MM.1S (cell line): Measurements from ENCODE around the gene SSTR4.

ENCODE experiments used
- DNase-seq: peaks from one replicate; pipeline ENCODE4 v3.0.0-alpha.2; 2015
- H2AFZ ChIP-seq: fragments of 300-600 bp; sonication (generic); 2 replicates; pipeline ENCODE4 v1.6.0; 2016; ENCODE audit warnings: antibody characterized with exemption, low read length
- H3F3A ChIP-seq: fragments of 300-600 bp; sonication (generic); 2 replicates; pipeline ENCODE4 v1.6.1; 2016; ENCODE audit warnings: mild to moderate bottlenecking, antibody characterized with exemption, low read length, moderate library complexity, mixed read lengths; ENCODE audit not compliant: insufficient read depth
- H3K27ac ChIP-seq: fragments of 300-600 bp; sonication (generic); 2 replicates; pipeline ENCODE4 v1.5.1; 2016; ENCODE audit warnings: mild to moderate bottlenecking, low read length
- H3K27me3 ChIP-seq: fragments of 300-600 bp; sonication (generic); replicated peaks from 2 replicates; pipeline ENCODE4 v1.6.0; 2016; ENCODE audit warnings: low read length; ENCODE audit not compliant: insufficient read depth
- H3K36me3 ChIP-seq: fragments of 300-600 bp; sonication (generic); replicated peaks from 2 replicates; pipeline ENCODE4 v1.6.1; 2016; ENCODE audit warnings: mild to moderate bottlenecking, low read length, mixed read lengths; ENCODE audit not compliant: insufficient read depth
- H3K4me1 ChIP-seq: fragments of 300-600 bp; sonication (generic); 2 replicates; pipeline ENCODE4 v1.6.1; 2016; ENCODE audit warnings: low read length, mixed read lengths
- H3K4me2 ChIP-seq: fragments of 300-600 bp; sonication (generic); 2 replicates; pipeline ENCODE4 v1.6.0; 2016; ENCODE audit warnings: low read depth, low read length
- H3K4me3 ChIP-seq: fragments of 300-600 bp; sonication (generic); 2 replicates; pipeline ENCODE4 v1.5.1; 2016; ENCODE audit warnings: low read length, mixed read lengths
- H3K79me2 ChIP-seq: fragments of 300-600 bp; sonication (generic); 2 replicates; pipeline ENCODE4 v1.6.1; 2016; ENCODE audit warnings: mixed run types, low read length, mixed read lengths
- H3K9ac ChIP-seq: fragments of 300-600 bp; sonication (generic); 2 replicates; pipeline ENCODE4 v1.6.1; 2016; ENCODE audit warnings: low read length, mixed read lengths
- H3K9me2 ChIP-seq: fragments of 300-600 bp; sonication (generic); replicated peaks from 2 replicates; pipeline ENCODE4 v1.6.1; 2016; ENCODE audit warnings: mild to moderate bottlenecking, low read length, mixed read lengths; ENCODE audit not compliant: insufficient read depth
- H3K9me3 ChIP-seq: fragments of 300-600 bp; sonication (generic); replicated peaks from 2 replicates; pipeline ENCODE4 v1.6.1; 2016; ENCODE audit warnings: mild to moderate bottlenecking, low read length, mixed read lengths; ENCODE audit not compliant: insufficient read depth
- H4K20me1 ChIP-seq: fragments of 300-600 bp; sonication (generic); 2 replicates; pipeline ENCODE4 v1.6.1; 2016; ENCODE audit warnings: mild to moderate bottlenecking, low read length, moderate library complexity, mixed read lengths; ENCODE audit not compliant: insufficient read depth
- EZH2 ChIP-seq: fragments of 300-600 bp; sonication (generic); optimal IDR thresholded peaks from 2 replicates; pipeline ENCODE3; 2017; ENCODE audit warnings: low read depth, mild to moderate bottlenecking, antibody characterized with exemption, low read length, mixed read lengths
- EZH2phosphoT487 ChIP-seq: fragments of 300-600 bp; sonication (generic); IDR thresholded peaks from 2 replicates; pipeline ENCODE4 v1.6.1; 2018; ENCODE audit warnings: antibody characterized with exemption, low read length
- TF ChIP-seq, protein P1 (sequence below): fragments of 300-600 bp; sonication (generic); IDR thresholded peaks from 2 replicates; pipeline ENCODE4 v1.5.1; 2016; ENCODE audit warnings: antibody characterized with exemption, low read length, mixed read lengths

Gene SSTR4

DNA sequence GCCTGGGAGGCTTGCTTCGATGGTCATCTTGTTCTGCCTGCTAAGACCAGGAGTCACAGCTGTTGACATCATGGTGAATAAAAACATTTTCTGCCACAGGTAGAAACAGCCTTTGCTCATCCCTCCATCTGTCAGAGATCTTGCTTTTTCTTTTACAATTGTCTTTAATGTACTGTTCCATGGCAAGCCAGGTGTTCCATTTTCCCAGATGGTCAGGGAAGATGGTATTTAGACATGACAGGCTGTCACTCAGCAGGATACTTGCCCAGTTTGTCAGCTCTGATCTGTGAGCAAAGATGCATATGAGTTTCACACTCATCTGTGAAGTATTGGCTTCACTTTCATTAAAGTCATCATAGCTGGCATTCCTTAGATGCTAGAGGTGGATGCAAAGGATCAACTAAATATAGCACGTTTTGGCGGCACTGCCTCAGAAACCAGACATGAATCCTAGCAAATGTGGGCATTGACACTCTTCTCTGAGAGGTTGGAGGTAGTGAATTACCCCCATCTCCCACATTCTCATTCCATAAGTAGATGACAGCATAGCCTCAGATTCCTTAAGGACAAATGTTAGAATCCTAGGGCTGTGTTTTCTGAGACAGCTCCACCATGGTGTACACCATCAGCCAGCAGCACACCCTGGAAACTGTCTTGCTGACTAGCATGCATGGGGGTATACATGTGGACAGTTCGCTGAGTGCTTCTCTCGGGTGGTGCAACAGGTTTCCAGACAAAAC is 4.2 kb downstream of the SSTR4 start:
- Histone ChIP-seq H3F3A (no peaks in the 10 kb centered on the region), H3K79me2 (no peaks in the 10 kb centered on the region), H3K4me2 (no peak overlapping the region), H3K27me3 (no peaks in the 10 kb centered on the region), H3K27ac (no peak overlapping the region), H3K4me3 (no peak overlapping the region), H2AFZ (no peak overlapping the region), H3K9me2 (no peaks in the 10 kb centered on the region), H3K36me3 (no peaks in the 10 kb centered on the region), H4K20me1 (no peaks in the 10 kb centered on the region), H3K4me1 (no peaks in the 10 kb centered on the region), H3K9me3 (no peaks in the 10 kb centered on the region), H3K9ac (no peak overlapping the region)
- TF ChIP-seq EZH2: no peak
- TF ChIP-seq, protein P1, sequence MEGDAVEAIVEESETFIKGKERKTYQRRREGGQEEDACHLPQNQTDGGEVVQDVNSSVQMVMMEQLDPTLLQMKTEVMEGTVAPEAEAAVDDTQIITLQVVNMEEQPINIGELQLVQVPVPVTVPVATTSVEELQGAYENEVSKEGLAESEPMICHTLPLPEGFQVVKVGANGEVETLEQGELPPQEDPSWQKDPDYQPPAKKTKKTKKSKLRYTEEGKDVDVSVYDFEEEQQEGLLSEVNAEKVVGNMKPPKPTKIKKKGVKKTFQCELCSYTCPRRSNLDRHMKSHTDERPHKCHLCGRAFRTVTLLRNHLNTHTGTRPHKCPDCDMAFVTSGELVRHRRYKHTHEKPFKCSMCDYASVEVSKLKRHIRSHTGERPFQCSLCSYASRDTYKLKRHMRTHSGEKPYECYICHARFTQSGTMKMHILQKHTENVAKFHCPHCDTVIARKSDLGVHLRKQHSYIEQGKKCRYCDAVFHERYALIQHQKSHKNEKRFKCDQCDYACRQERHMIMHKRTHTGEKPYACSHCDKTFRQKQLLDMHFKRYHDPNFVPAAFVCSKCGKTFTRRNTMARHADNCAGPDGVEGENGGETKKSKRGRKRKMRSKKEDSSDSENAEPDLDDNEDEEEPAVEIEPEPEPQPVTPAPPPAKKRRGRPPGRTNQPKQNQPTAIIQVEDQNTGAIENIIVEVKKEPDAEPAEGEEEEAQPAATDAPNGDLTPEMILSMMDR: no peak
- TF ChIP-seq EZH2phosphoT487: no peak
- DNase-seq: no peak

DNA sequence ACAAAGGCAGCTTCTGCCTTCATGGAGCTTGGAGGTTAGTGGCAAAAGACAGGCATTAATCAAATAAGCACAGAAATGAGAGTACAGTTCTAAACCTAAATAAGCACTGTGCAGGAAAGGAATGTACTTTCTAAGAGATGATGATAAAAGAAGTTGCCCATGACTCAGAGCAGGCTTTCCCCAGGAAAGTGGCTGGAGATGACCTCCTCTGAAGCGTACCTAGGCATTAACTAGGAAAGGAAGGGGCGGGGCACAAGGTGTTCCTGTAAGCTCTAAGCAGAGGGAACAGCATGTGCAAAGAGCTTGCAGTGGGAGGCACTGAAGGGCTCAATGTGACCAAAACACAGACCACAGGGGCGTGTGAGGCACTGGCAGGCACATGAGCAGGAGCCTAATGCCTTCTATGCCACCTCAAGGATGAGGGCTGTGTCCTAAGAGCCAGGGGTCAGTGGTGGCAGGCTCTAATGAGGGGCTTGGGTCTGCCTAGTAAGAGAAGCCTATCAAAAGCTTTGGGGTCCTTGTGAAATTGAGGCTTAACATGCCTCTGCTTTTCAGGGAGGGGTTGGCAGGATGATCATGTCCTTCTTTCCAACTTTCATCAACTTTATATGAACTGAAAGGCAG is 4.9 kb downstream of the SSTR4 start:
- TF ChIP-seq, protein P1: no peak
- TF ChIP-seq EZH2: no peak
- TF ChIP-seq EZH2phosphoT487: no peak
- no peaks in the 10 kb centered on the region for H3K27me3 ChIP-seq

DNA sequence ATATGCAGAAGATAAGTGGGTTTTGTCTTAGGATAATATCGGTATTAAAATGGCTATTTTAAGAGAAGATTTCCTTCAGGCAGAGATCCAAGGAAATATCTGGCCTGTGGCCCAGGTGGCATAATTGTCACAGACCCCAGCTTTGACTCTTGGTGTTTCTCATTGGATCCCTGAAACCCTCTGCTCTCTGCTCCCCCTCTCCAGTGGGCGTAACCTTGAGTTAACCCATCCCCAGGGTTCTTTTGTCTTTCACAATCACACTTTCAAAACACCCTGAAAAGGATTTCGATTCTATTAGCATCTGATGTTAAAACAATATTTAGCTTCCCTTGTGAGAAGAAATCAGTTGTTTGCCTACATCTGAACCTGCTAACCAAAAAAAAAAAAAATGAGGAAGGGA is 7.2 kb downstream of the SSTR4 start:
- no peak for DNase-seq
- Histone ChIP-seq H3K9me2 (no peaks in the 10 kb centered on the region), H3K4me1 (no peaks in the 10 kb centered on the region), H3K4me3 (no peak overlapping the region), H3K9ac (no peak overlapping the region), H3K4me2 (no peak overlapping the region), H3K79me2 (no peaks in the 10 kb centered on the region), H3K36me3 (no peaks in the 10 kb centered on the region), H3K27ac (no peak overlapping the region), H3K27me3 (no peaks in the 10 kb centered on the region), H2AFZ (no peak overlapping the region), H3F3A (no peaks in the 10 kb centered on the region), H4K20me1 (no peaks in the 10 kb centered on the region), H3K9me3 (no peaks in the 10 kb centered on the region)
- TF ChIP-seq EZH2 (no peak), EZH2phosphoT487 (no peak)
- TF ChIP-seq, protein P1: no peak

More for the DNA sequence above, 4.9 kb downstream of the SSTR4 start:
- no peak overlapping the region for H2AFZ ChIP-seq
- H3K9me2 ChIP-seq: no peaks in the 10 kb centered on the region
- no peaks in the 10 kb centered on the region for H3K36me3 ChIP-seq
- H3K27ac ChIP-seq: no peak overlapping the region
- no peak overlapping the region for H3K4me3 ChIP-seq
- H3F3A ChIP-seq: no peaks in the 10 kb centered on the region
- H3K9me3 ChIP-seq: no peaks in the 10 kb centered on the region
- no peak overlapping the region for H3K4me2 ChIP-seq
- no peaks in the 10 kb centered on the region for H3K79me2 ChIP-seq
- DNase-seq: no peak
- no peaks in the 10 kb centered on the region for H3K4me1 ChIP-seq
- H4K20me1 ChIP-seq: no peaks in the 10 kb centered on the region
- no peak overlapping the region for H3K9ac ChIP-seq
